ENCODE data around the gene ADAM30.

The ADAM30 gene

GRCh38 chr1:119896303-119896702 lies at the start of gene ADAM30:
Gene ADAM30 (minus strand): TSS chr1:119896515. CDS start chr1:119896336, 179 bp downstream.
- DNase-seq: no peak

DNA sequence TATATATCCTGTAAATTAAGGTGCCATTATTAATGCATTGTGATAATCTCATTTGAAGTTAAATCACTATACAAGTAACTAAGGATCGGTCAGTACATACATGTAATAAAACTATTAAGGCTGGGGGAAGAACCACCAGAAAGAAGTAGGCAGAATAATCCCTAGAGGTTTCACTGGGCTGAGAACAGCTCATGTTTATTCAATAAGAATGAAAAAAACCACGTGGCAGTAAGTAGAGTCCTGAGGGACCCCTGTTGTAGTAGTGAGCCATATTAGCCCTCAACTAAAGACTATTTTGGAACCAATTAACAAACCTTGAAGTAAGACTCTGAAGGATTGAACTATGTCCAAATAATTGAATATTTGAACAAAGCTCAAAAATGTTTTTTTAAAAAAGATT lies 46.9 kb upstream of the ADAM30 start:
- no peak for DNase-seq

DNA sequence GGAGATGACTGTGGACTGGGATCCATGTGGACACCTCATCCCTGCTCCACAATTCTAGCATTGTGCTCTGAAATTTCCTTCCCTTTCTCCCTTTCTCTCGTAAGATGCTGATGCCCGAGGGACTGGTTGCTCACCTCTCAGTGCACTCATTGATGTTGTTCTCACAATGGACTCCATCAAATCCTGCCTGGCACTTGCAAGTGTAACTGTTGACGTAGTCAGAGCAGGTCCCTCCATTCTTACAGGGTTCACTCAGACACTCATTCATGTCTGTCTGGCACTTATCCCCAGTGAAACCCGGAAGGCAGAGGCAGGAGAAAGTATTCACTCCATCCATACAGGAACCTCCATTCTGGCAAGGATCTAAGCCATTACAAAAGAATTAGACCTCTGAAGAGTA lies 45.1 kb upstream of the ADAM30 start:
- no peak for DNase-seq

- DNase-seq: no peak
Observed at GRCh38 chr1:119940697-119941096, 44.4 kb upstream of the ADAM30 start.

DNA sequence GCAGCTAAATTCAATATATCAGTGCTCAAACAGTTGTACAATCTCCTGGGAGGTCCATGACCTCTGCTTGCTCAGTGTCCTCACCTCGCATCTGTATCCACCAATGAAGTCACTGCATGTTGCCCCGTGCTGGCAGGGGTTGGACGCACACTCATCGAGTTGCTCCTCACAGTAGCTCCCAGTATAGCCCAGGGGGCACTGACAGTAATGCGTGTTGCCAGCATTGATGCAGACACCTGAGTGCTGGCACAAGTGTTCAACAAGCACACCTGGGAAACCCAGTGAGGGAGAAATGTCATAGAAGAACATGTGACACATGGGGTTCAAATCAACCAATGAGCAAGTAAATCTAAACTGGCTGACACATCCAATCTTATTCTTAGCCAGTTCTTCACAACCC lies 40.9 kb upstream of the ADAM30 start:
- no peak for DNase-seq

- no peak for DNase-seq
Observed at GRCh38 chr1:119935915-119936314, 39.6 kb upstream of the ADAM30 start.

GRCh38 chr1:119935373-119935772 lies 39.1 kb upstream of the ADAM30 start:
- DNase-seq: no peak

GRCh38 chr1:119933397-119933796 lies 37.1 kb upstream of the ADAM30 start:
- DNase-seq: no peak

DNA sequence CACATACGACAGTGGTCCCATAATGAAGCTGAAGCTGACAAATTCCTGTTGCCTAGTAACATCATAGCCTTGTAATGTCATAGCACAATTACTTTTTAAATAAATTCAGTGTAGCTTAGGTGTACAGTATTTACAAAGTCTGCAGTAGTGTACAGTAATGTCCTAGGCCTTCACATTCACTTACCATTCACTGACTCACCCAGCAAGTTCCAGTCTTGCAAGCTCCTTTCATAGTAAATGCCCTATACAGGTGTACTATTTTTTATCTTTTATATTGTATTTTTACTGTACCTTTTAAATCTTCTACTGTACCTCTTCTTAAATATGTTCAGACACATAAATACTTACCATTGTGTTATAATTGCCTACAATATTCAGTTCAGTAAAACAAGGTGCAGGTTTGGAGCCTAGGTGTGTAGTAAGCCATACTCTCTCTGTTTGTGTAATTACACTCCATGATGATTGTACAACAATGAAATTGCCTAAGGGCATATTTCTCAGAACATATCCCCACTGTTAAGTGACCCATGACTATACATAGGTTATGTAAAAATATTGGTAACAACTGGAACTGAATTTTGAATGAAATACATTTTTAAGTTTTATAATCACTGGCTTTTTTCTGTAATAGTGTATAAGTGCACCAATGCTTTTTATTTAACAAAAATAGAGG lies 33.5 kb upstream of the ADAM30 start:
- DNase-seq: no peak

- no peak for DNase-seq
Observed at GRCh38 chr1:119926553-119926952, 30.2 kb upstream of the ADAM30 start.

GRCh38 chr1:119924948-119925898 lies 28.9 kb upstream of the ADAM30 start:
- DNase-seq: no peak

DNA sequence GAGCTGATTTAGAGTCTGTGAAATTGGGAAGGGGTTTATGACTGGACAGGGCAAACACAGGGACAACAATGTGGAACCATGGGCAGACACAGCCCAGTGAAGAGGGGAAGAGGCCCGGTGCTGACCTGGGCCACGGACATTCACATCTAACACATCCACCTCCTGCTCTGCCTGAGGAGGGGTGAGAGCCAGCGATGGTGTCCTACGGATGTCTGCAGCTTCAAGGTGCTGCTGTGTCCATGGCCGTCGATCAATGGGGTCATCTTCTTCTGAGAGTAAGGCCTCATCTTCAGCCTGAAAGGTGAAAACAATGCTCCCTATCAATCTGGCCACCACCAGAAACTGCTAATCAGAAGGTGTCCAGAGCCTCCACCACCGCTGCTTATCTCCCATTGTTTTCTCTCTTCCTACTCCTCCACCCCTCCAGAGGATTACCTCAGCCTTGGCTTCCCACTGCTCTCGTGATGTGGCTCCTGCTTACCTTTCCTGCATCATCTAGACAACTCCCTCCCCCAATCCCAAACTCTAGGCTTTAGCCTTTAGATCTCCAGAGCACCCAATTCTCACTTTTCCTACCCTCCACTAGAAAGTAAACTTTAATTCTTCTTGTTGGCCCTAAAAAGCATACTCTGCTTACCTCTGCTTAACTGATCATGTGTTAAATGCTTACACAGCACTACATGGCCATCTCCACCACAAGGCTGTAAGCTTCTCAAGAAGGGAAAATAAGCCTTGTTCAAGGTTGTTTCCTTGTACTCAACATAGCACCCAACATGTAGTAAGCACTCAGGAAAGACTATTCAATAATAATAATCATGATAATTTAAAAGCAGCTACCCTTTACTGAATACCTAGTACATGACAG lies 24.0 kb upstream of the ADAM30 start:
- no peak for DNase-seq

DNA sequence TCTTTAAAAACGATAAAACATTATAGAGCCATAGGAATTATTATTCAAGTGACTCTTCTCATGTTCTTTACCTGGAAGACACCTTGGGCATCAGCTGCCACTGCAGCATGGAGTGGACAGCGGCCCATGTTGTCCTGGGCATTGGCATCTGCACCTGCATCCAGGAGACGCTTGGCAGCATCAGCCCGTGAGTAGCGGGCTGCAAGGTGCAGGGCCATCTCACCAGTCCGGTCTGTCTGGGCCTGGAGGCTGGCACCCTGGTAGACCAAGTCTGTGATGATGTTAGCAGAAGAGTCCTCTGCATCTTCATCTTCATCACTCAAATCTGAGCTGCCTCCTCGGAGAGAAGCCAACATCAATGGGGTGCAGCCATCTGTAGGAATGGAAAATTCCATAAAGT lies 22.9 kb upstream of the ADAM30 start:
- DNase-seq: no peak

DNA sequence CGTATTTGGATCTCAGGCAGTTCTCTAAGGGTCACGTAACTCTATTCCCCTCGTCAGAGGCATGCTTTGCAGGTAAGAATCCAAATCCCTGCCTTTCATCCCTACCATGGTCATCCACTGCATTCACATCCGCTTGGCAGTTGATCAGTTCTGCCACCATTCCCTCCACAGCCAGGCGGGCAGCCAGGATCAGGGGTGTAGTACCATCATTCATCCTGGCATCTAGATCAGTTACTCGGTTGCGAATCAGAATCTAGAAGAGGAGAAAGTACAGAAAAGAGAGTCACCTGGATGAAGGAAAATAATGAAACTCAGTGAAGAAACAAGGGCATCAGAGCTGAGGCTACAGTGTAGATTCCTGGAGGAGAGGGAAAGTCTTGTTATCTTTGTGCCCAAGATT lies 22.0 kb upstream of the ADAM30 start:
- DNase-seq: no peak

GRCh38 chr1:119917304-119918055 lies 21.2 kb upstream of the ADAM30 start:
- no peak for DNase-seq

DNA sequence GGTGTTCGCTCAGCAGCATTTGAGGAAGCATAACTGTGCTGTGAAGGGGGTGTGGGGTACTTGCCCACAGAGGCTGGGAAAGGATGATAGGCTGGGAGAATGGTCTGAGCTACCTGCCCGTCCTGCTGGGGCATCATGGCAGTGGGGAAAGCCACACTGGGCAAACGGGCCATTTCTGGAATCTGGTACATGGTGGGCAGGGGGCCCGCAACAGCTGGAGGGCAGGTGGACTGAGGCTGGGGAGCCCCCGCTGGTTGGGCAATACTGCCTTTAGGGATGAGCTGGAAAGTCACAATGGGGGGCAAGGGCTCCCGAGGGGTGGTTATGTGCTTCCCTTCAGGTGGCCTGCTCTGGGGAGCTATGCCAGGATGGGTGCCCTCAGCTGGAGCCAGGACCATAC lies 19.2 kb upstream of the ADAM30 start:
- no peak for DNase-seq

DNA sequence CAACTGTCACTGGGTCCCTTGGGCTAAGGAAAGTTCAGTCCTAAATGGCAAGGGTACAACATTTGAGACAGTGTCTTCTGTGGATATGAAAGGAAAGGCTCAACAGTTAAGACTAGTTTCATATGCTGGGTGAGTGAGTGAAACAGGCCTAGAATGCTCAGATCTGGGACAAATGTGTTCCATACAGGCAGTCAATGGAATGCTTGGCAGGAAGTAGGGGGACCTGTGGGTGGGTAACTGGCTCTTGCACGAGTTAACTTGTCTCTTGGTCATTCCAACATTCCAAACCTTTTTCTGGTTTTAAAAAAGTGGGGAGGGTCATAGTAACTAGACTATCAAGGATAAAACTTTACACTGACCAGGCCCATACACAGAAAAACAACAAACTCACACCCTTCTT lies 17.8 kb upstream of the ADAM30 start:
- no peak for DNase-seq

DNA sequence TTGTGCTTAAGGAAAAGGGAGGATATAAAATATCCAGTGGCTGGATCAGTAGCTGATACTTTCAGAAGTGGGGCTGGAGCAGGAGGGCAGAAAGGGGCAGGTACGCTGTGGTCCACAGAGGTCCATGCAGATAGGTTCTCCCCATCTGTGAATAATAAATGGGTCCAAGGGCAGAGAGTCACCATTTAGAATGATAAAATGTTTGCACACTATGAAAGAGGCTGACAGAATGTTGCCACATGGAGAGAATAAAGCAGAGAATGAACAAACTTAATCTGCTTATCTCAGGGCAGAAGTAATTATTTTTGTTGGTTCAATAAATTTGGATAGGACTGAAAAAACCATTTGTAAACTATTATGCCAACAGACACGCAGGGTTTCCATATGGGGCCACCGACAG lies 16.6 kb upstream of the ADAM30 start:
- DNase-seq: no peak

GRCh38 chr1:119911775-119912174 lies 15.5 kb upstream of the ADAM30 start:
- no peak for DNase-seq

GRCh38 chr1:119910618-119911017 lies 14.3 kb upstream of the ADAM30 start:
- DNase-seq: no peak

- DNase-seq: no peak
Observed at GRCh38 chr1:119909890-119910596, 13.7 kb upstream of the ADAM30 start.

GRCh38 chr1:119908661-119909060 lies 12.3 kb upstream of the ADAM30 start:
- no peak for DNase-seq

Measured in SIG-M5 (cell line).